Cardiac ventricle fibroblast (primary cell): ENCODE results near the gene GNAI2. TPM values are rescaled to one million over a fixed set of nuclear protein-coding genes. Genes with fewer than 3 reads are reported as not detected.

Source experiments
- total RNA-seq: library from RNA; depleted of rRNA; stranded (reverse); fragments of >200 nt; gene quantifications from 2 replicates; pipeline ENCODE4 v1.2.3, GENCODE V29; 2015

GNAI2 gene
- 132 and 164 TPM in 2 replicates for total RNA-seq

DNA sequence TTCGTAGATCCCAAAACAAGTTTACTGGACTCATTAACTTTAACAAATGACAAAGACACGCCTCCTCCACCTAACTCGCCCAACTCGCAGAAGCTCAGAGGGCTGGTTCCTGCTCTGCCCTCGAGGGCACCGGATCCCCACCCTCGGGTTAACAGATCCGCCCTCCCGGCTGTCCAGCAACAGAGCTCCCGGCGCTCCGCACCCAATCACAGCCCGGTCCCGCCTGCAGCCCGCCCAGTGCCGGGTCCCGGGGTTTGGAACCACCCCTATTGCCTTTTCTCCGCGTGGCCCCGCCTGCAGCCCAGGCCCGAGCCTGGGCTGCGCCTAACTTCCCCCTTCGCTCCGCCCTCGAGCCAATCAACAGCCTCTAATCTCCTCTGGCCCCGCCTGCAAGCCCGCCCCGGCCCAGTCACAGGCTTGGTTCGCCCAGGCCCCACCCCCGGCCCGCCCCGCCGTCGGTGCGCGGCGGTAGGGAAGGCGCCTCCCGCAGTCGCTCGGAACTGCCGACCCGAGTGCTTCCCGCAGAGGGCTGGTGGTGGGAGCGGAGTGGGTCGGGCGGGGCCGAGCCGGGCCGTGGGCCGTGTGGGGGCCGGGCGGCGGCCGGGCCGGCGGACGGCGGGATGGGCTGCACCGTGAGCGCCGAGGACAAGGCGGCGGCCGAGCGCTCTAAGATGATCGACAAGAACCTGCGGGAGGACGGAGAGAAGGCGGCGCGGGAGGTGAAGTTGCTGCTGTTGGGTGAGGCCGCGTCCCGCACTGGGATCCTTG lies at the start of gene GNAI2:
TSS of gene GNAI2 (plus strand) at position 489 of the 768 bp plus-strand sequence. CDS start at position 621, 132 bp downstream.

DNA sequence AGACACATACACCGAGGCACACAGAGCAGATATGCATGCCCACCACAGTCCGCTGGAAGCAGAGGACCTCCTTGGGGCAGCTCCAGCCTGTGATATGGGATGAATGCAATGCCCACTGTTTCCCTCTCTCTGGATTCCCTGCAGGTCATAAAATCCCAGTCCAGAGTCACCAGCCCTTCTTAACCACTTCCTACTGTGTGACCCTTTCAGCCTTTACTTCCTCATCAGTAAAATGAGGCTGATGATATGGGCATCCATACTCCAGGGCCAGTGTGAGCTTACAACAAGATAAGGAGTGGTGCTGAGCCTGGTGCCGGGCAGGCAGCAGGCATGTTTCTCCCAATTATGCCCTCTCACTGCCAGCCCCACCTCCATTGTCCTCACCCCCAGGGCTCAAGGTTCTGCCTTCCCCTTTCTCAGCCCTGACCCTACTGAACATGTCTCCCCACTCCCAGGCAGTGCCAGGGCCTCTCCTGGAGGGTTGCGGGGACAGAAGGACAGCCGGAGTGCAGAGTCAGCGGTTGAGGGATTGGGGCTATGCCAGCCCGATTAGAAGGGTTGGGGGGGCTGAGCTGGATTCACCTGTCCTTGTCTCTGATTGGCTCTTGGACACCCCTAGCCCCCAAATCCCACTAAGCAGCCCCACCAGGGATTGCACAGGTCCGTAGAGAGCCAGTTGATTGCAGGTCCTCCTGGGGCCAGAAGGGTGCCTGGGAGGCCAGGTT lies 44.9 kb upstream of the GNAI2 start, which contains the start of gene GNAT1:
TSS of gene GNAT1 (plus strand) at position 675 of the 725 bp plus-strand sequence. CDS start 116 bp downstream, outside the sequence.

DNA sequence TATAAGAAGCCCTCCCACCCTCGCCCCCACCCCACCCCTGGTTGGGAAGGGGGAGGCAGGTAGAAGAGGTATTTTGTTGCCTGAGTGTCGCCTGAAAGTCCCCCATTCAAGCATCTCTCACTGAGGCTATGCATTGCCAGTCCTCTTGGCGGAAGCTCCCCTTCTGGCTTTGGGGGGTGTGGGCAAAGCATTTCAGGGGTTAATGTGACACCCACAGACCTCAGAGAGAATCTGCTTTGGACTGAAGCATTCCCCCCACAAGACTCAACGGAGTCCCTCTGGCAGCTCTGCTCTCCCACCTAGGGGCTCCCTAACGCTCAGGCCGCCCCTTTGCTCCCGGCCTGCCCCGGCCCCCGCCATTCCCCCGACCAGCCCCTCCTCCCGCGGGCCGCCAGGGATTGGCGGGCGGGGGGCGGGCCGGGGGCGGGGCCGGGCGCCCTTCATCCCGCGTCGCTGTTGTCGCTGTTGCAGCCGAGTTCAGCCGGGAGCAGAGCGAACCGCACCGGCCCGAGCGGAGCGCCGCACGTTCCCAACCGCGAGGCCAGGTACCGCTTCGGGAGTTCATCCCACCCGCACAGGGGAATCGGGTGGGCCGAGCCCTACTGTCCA lies 31.1 kb upstream of the GNAI2 start, which contains the start of gene SLC38A3:
TSS of gene SLC38A3 (plus strand) at position 468 of the 609 bp plus-strand sequence. CDS start 8,929 bp downstream, outside the sequence.

DNA sequence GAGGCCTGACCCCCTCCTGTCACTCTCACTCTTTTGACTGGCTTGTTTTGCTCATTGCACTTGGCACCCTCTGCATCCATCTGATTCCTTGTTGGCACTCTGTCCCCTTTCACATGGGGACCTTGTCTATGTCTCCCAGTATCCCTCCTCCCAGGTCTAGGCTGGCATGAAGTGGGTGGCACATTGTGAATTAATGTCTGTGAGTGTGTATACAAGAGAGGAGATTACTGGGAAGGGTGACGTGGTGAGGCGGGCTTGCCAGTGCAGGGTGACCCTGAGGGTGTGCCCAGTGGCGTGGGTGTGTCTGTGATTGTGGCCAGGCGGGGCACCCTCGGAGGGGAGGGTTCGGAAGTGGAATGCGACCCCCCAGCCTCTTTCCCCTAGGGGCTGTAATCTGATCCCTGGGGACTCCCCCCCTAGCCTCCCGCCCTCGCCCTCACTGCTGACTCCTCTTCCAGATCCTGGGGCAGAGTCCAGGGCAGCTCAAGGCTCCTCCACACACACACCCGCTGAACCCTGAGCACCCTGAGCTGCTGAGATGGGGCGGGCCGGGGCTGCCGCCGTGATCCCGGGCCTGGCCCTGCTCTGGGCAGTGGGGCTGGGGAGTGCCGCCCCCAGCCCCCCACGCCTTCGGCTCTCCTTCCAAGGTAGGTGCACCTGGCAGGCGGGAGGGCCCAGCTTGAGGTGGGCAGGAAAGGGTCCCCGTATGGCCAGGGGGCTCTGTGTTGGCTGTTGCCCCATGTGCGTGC lies 32.9 kb downstream of the GNAI2 start, which contains the start of gene SEMA3B:
TSS of gene SEMA3B (plus strand) at position 445 of the 749 bp plus-strand sequence. CDS start at position 539, 94 bp downstream.

DNA sequence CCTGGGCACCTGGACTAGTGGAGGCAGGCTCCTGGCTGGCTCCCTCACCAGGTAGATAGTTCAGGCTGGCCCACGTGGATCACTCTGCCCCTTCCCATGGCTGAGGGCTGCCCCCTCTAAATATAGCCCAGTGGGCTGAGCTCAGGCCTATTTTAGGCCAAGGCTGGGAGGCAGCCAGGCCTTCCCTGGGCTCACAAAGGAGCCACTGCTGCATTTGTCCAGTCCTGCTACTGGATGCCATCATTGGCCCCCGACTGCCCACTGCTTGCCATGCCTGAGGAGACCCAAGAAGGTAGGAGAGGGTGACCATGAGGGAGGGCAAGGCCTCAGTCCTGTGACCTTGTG lies 42.8 kb downstream of the GNAI2 start, which contains the start of gene LSMEM2:
TSS of gene LSMEM2 (plus strand) at position 208 of the 345 bp plus-strand sequence. CDS start at position 235, 27 bp downstream.

DNA sequence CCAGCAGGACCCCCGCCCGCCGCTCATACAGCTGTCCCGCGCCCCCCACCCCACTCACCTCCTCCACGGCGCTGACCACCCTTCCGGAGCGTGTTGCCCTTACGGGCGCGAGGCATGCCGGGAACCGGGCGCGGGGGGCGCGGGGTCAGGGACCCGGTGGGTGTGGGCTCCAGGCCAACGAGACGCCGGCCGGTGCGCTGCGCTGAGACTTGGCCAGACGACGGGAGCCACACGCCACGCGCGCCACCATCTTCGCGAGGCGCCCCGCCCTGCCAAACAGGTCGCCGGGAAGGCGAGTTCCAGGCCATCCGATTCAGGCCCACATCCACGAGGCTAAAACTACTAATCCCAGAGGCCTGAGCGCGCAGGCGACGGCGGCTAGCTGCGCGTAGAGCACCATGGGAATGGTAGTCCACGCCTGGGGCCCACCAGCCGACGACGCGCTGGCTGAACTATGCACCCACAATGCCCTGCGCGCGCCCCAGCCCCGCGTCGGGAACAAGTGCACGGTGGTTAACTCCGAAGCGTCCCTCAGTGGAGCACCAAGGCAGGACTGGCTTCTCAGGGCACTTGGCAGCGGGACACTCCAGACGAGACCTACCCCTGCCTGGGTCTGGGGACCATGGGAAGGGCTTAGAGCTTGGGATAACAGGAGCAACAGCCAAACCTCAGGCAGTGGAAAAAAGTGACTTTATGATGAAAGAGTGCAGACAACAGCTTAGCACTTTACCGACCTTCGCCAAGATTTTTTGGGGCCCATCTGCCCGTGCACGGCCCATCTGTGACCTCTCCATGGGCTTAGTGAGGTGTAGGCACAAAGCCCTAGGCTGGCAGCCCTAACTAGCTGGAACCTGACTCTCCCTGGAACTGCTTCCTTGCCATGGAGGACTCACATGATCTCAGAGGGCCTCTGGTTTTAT lies 56.4 kb downstream of the GNAI2 start, which contains the start of gene IFRD2:
TSS of gene IFRD2 (minus strand) at position 271 of the 920 bp plus-strand sequence. CDS start at position 116, 155 bp downstream.

DNA sequence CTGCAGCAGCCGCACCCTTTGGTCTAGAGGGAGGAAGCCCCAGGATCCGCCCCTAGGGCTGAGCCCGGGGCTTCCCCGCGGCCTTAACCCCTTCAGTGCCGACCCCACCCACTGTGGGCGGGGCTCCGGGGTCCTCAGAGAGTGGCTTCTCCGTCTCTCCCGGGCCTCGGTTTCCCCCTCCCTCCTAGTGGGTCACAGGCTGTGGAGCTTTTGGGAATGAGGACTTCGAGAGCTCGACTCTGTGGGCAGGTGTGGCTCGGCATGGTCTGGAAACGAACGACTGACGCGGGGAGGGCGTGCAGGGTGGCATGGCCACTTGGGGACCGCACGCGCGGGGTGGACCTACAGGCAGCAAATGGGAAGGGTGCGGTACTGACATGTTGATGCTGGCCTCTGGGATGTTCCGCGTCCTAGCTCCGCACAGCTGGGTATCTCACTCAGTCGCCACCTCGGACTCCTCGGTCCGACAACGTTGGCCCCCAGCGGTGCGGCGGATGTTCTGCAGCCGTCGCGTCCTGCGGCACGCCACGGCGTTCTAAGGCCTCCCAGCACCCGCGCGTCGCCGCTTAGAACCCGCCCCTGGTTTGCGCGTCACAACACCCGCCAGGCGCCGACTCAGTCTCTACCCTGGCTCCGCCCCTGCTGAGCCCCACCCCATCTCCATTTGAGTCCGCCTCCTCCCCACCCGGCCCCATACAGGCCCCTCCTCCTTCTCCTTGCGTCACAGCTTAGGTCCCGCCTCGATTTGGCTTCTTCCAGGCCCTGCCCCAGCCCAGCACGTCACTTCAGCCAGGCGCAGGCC lies 63.0 kb downstream of the GNAI2 start, which contains the start of the genes HYAL3 and NAA80:
TSS of gene HYAL3 (minus strand) at position 570 of the 802 bp plus-strand sequence. CDS start 3,803 bp downstream, outside the sequence.
TSS of gene NAA80 (minus strand) at position 570 of the 802 bp plus-strand sequence. CDS start 1,942 bp downstream, outside the sequence.

DNA sequence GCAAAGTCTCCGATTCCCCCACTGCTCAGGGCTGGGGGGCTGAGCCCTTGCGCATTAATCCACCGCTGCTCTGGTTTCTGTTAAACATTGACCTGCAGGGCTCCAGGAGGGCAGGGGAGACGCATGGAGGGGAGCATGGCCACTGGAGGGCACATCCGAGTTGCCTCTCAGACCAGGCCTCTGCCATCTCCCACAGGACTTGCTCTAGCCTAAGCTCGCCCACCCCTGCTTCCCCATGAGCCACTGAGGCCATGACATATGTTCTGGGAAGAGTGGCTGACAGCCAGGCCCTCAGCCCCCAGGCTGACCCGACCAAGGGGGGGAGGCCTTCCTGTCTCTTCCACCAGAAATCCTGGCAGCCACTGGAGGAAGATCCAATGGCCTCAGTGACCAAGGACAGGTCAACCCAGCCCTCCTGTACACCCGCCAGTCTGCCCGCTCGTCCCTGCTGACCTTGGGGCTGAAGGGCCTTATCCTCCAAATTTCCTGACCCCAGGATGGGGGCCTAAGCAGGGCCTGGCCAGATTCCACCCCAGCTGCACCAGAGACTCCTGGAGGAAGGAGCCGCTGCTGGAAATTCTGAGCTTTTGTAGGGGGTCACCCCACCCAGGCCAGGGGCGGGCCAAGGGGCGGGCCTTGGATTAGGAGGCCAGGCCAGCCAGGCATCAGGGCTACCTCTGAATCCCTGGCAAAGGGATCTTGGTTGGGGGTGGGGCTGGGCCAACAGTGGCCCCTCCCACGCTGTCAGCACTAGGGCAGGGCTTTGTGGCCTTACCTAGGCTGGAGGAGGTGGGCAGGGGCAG lies 67.2 kb downstream of the GNAI2 start, which contains the start of gene HYAL1:
TSS of gene HYAL1 (minus strand) at position 562 of the 803 bp plus-strand sequence. CDS start 618 bp downstream, outside the sequence.

Other genes with a start within 250 kb of the GNAI2 start
- 60.0 and 66.3 TPM in 2 replicates for gene RBM5, start 147.3 kb upstream of the GNAI2 start, total RNA-seq
- gene SEMA3F, start 80.9 kb upstream of the GNAI2 start, total RNA-seq: 9.0 and 10.4 TPM in 2 replicates
- gene GNAT1, start 44.6 kb upstream of the GNAI2 start, total RNA-seq: not detected in 2 replicates
- gene SLC38A3, start 30.9 kb upstream of the GNAI2 start, total RNA-seq: not detected in 2 replicates
- 4.4 and 4.5 TPM in 2 replicates for gene SEMA3B, start 32.9 kb downstream of the GNAI2 start, total RNA-seq
- not detected in 2 replicates for gene LSMEM2, start 42.9 kb downstream of the GNAI2 start, total RNA-seq
- gene IFRD2, start 56.2 kb downstream of the GNAI2 start, total RNA-seq: 28.3 and 36.7 TPM in 2 replicates
- 7.2 and 17.3 TPM in 2 replicates for gene HYAL3, start 63.2 kb downstream of the GNAI2 start, total RNA-seq
- gene NAA80, start 63.2 kb downstream of the GNAI2 start, total RNA-seq: 8.4 and 12.9 TPM in 2 replicates
- gene HYAL1, start 67.4 kb downstream of the GNAI2 start, total RNA-seq: 2.7 and 7.4 TPM in 2 replicates
- 51.3 and 65.4 TPM in 2 replicates for gene HYAL2, start 86.5 kb downstream of the GNAI2 start, total RNA-seq
- 11.4 and 41.2 TPM in 2 replicates for gene TUSC2, start 92.0 kb downstream of the GNAI2 start, total RNA-seq
- 18.4 and 23.3 TPM in 2 replicates for gene RASSF1, start 104.6 kb downstream of the GNAI2 start, total RNA-seq
- 0.06 and 0.24 TPM in 2 replicates for gene ZMYND10, start 109.5 kb downstream of the GNAI2 start, total RNA-seq
- 15.5 and 22.6 TPM in 2 replicates for gene NPRL2, start 114.6 kb downstream of the GNAI2 start, total RNA-seq
- 21.4 and 29.5 TPM in 2 replicates for gene CYB561D2, start 114.7 kb downstream of the GNAI2 start, total RNA-seq
- gene TMEM115, start 123.3 kb downstream of the GNAI2 start, total RNA-seq: 62.7 and 65.7 TPM in 2 replicates